ENCODE measurements around the gene EPAS1. TPM values are rescaled to one million over a fixed set of nuclear protein-coding genes. Genes with fewer than 3 reads are reported as not detected.

EPAS1 gene
- polyA plus RNA-seq, 5 donors, result 189 to 276 (median 216) TPM

DNA sequence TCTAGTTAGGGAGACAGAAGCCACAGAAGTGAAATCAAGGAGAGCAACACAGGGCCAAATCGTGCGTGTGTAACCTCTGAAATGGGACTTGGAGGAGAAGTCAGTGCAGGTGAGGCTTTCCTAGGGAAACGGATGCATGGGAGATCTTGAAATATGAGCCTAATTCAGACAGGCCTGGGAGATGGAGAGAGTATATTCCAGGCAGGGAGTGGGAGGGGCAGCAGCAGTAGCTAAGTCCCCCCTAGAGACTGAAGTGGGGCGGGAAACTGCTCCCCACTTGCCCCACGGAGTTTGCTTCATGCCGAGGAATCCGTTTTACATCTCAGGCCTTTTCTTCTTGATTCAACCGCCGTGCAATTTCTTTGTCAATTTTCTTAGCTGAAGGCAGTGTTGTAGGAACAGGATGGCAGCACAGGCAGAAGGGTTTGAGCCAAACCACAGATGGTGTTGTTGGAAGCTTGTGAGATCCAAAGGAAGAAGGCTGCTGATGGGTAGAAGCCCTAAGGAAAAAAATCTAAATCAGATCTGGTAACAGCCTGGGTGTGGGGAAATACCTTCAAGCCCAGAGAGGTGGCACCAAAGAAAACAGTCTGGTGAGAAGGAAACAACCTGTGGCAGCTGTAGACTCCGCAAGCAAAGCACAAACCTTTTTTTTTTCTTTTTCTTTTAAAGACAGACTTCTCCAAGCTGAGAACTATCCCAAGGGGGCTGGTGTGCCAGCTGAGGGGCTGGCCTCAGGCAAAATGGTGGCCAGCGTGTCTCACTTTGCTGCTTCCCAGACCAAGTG lies 40.2 kb downstream of the EPAS1 start:
- no peak for DNase-seq

DNA sequence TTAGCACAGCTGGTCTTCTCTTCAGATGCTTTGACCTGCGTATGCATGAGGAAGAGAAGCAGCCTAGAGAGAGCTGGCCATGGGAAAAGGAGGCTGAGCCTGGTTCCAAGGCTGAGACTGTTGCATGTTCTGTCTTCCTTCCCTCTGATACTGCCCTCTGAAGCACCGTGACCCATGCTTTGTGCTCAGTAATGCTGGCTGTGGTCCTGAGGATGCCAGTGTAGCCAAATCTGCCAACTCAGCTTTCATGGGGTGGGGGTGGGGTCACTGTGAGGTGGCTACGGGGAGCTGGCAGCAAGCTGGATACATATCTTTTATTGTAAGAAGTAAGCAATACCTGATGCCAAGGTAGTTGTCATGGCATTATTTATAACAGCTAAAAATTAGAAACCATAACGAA lies 41.5 kb downstream of the EPAS1 start:
- no peak for DNase-seq

DNA sequence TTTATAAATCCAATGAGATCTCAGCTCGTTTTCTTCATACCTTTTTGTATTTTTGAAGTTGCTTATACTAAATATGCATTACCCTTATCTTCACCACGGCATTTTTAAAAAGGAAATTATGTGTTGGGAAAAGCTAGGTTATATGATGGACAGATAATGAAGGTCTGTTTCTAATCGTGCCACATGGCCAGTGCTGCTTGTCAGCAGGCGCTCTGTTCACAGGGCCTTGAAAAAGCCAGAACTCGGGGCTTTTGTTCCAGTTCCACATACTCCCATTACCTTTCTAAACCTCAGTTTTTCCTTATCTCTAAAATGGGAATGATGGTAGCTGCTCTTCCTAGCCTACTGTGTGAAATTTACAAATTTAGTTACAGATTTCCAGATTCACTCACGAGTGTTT lies 42.0 kb downstream of the EPAS1 start:
- DNase-seq, result no peak

DNA sequence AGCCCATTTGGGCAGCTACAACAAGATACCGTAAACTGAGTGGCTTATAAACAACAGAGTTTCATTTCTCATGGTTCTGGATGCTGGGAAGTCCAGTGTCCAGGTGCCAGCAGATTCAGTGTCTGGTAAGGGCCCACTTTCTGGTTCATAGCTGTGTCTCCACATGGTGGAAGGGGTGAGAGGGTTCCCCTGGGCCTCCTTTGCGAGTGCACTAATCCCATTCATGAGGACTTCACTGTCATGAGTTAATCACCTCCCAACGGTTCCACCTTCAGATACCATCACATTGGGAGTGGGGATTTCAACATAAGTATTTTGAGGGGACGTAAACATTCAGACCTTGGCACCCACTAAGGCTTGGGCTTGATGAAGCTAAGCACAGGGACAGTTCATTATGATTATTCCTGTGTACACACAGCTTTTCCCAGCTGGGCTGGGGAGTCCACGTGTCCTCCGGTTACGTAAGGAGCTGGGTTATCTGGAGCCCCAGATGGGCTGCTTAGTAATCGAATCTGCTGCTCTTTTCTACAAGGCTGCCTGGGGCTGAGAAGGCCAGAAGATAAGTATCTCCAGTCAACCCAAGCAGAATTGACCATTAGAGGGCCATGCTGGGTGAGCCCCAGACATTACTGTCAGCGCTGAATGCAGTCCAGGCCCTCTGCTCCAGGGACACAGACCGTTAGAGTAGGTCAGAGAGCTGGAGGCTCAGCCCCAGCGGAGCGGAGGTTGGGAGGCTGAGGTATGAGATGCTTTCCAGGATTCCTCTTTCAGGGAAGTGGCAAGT lies 42.7 kb downstream of the EPAS1 start:
- peak; percentile 64 to 68 for DNase-seq

DNA sequence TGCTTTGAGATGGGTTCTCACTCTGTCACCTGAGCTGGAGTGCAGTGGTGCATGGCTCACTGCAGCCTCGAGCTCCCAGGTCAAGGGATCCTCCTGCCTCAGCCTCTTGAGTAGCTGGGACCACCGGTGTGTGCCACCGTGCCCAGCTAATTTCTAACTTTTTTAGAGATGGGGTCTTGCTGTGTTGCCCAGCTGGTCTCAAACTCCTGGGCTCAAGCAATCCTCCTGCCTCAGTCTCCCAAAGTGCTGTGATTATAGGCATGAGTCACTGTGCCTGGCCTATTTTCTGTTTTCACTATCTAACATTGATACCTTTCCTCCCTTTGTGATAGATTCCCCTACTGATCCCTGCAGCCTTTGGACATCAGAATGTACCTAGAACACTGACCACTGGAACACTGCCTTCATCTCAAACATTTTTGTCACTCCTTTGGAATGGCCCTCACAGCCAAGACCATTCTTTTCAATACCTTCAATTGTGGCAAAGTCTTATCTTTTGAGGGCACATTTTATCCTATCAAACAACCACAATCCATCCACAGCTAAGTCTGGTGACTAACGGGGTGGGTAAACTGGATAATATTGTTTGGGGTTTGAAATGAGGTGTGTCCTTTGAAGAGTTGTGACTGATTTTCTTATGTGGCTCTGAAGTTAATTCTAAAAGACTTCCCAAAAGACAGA lies 43.7 kb downstream of the EPAS1 start:
- DNase-seq, result no peak

DNA sequence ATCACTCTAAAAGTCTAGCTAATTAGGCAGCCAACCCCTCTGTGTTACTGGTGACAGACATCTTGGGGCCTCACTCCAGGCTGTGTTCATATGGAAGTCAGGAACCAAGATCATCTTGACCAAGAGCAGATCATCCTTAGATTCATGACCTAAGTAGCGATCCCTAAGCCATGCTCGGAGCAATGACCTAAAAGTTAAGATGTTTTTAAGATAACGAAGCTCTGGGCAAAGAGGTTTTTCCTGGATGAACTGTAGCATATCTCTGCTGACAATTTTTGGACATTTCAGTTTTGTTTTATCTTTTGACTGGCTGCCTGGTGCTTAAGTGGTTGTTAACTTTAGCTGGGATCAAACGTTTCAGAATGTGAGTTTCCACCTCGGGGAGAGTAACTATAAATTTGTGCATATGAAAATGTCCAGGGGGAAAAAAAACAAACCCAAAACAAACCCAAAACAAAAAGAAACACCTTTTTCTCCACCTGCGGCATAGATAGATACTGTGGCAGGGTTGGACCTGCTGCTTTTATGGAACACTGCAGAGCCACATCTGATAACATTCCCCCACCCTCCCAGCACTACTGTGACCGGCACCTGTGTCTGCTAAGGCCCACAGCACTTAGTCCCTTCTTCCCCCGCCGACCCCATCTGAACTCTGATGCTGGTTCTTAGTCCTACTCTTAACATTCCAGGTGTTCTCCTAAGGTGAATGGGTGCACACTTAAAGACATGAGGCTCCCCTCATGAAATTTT lies 45.5 kb downstream of the EPAS1 start:
- DNase-seq, result no peak

DNA sequence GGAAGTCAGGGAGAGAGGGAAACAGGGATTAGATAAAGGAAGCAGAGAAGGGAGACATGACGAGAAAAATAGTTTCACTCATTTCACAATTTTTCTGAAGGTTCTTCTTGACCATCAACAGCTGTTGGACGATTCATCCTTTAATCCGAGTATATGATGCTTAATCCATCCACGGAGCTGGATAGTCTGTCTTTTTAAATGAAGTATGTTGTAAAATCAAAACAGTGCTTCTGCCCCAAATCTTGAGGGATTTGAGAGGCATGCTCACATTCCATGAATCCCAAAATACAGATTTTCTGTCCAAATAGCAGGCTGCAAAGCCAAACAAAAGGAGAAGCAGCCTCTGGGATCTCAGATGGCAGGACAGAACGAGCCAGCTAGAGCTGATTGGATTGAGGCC lies 47.5 kb downstream of the EPAS1 start:
- DNase-seq, result no peak

DNA sequence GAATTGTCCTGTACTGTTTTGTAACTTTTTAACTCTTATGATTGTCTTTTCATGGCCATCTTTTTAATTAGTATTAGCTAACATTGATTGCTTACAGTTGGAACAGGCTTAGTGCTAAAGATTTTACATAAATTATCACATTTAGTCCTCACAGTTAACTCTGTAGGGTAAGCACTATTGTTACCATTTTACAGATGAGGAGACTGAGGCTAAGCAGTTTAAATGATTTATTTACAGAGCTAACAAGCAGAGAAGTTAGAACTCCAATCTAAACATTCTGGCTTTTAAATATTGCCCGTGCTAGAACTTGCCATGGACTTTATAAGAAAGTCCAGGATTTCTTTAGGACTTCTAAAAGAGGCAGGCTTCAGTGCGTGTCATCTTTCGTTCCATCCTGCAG lies 48.6 kb downstream of the EPAS1 start:
- no peak for DNase-seq

DNA sequence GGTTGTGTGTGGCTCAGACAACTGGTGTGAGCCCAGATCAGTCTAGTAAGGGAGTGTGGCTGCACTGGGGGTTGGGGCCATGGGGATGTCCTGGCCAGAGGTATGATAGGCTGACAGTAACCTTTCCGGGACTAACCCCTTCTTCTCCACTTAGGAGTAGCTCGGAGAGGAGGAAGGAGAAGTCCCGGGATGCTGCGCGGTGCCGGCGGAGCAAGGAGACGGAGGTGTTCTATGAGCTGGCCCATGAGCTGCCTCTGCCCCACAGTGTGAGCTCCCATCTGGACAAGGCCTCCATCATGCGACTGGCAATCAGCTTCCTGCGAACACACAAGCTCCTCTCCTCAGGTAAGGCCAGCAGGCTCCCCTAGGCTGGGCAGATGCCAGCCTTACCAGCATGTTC lies 49.5 kb downstream of the EPAS1 start:
- no peak for DNase-seq

DNA sequence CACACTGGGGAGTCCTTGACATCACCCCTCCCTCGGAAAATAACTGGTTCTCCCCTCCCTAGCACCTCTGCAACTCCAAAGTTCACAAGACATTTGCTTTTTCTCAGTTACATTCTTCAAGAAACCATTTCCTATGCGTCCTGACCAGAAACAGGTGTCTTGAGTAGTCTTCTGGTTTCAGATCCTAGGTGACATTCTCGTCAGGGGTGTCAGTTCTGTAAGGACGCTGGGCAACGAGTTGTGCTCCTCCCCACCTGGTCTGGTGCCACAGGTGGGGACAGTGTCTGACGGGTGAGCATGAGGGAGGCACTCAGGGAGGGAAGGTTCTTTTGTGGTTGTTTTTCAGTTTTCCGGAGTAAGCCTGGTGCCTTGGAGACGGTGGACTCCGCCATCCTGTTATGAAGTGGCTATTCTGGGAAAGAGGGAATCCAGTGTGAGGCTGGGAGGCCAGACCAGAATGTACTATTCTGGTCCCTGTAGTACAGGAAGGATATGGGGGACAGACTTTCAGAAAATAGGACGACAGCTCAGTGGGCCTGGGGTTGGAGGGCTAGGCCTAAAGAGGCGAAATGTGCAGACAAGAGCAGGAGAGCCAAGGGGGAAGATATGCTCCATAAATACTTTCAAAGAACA lies 50.6 kb downstream of the EPAS1 start:
- DNase-seq, result no peak

DNA sequence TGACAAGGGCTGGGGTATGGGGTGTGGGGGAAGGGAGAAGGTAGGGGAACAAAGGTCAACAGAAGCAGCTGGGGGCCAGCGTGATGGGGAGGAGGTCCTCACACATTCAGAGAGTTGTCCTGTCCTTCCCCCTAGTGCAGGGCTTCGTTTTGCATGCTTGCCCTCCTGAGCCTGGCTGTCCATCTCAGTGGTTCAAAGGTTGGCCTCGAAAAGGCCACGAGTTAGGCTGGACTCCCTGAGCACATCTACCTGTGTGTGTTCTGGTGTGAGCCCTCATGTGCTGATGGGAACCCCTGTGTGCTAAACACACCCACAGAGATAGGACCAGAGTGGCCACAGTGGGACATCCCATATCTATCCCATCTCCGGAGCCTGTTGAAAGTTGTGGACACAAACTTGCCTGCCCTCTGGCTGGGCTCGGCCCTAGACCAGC lies 51.9 kb downstream of the EPAS1 start:
- DNase-seq, result no peak

DNA sequence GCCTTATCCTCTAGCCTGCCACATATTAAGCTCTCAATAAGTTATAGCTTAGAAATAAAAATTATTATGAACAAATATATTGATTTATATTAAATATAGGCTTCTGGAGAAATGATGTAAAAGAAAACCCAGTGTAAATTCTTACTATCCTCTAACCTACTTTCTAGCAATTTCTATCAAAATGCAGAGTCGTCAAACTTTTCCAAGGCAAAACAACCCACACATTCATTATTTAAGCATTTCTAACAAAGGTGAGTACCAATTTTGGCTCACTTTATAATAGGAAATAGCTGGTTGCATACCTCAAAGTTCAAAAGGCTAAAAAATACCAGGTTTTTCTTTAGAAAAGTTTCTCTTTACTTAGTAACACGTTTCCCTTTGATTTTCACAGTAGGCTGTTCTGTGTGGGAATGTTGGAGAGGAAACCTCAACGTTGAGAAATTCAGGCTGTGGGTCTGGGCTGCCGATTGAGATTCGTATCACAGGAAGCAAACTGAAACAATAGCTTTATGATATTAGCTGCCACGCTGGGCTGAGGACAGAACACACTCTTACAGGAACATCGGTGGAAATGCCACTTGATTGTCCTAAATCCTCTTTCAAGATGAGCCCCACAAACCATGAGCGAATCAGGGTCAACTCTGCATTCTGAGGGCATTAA lies 53.0 kb downstream of the EPAS1 start:
- DNase-seq, result no peak

DNA sequence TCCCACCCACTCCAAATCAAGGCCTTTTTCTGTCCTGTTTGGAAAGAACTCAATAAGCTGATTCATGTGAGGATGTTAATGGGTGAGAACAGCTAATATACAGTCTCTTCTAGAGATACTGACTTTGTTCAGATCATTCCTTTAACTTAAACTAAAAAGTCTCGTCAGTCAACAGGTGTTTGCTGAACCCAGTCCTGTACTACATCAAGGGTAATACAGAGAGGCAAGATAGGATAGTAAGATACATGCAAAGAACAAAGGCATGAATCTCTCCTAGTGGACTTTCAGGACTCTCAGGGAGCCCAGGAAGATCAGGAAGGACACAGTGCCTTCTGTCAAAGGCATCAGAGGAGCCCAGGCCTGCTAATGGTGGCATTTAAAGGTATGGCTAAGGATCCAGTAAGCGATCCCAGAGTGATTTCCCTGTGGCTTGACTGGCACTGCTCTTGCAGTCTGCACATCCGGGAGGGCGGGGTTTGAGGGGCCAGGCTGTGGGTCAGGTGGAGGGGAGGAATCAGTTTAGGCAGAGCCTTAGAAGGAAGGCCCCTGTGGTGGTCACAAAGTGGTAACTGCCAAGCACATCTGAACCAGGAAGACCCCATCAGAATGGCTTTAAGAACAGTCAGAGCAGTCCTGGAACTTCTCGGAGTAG lies 54.0 kb downstream of the EPAS1 start:
- DNase-seq, result no peak

DNA sequence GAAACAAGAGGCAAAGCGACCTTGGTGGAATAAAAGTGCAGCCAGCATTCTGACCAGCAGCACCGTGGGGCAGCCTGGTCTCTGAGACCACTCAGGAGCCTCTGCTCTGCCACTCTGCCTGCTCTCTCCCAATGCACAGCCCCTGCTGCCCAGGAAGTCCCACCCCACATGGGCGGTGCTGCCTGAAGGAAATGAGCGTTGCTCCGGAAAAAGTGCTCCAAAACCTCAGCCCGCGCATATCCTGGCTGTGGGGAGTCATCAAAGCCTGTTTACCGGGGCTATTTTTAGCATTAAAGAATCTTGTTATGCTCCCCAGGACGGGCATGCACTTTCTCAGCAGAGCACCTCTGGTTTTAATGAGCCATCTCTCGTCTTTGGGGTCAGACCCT lies 54.5 kb downstream of the EPAS1 start:
- DNase-seq, result no peak

DNA sequence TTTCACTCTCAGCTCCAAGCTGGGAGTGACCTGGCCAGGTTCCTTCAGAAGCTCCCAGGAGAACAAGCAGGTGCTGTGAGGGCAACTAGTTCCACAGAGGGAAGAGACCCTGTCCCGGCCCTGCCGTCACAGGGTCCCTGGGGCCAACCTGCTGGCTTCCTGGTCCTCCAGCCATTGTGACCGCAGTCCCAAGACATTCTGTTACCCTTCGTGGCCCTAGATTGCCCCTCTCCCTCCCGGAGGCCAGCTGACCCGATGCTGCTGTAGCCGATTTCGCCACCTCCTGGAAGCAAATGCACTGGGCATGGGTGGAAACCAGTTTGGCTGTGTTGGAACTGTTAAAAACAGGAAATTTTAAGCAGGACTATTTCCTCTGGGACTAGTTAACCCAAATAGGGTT lies 55.4 kb downstream of the EPAS1 start:
- DNase-seq, result no peak

DNA sequence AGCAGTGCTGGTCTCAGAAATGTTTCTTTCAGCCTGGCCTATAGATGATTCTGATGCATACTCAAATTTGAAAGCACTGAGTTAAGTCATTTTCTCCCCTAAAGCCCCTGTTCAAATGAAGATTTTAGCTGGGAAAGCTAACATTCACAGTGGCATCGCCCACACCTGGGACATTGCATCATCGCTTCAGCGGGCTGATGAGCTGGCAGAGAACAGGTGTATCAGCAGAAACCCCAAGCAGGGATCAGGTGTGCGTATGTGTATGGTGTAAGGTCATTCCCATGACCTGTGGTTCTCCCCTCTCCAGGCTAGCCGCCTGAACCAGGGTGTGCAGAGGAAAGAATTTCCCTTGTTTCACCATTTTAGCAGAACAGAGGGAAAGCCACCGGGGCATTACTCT lies 56.3 kb downstream of the EPAS1 start:
- no peak for DNase-seq

DNA sequence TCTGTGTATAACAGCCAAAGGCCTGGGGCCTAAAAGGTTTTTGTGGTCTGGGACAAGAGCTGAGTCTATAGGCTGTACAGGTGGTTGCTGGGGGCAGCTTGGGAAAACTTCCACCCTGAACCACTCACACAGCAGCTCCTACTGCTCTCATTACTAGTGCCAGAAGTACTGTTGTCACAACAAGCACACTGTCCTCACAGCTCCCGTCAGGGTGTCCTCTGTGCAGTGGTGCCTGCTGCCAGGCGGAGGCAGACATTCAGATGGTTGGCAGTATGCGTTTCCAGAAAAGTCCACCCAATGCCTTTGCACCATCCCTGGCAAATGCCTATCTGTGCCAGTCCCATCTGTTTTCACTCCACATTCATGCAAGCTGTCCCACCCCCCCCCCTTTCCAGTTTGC lies 58.5 kb downstream of the EPAS1 start:
- DNase-seq, result no peak

DNA sequence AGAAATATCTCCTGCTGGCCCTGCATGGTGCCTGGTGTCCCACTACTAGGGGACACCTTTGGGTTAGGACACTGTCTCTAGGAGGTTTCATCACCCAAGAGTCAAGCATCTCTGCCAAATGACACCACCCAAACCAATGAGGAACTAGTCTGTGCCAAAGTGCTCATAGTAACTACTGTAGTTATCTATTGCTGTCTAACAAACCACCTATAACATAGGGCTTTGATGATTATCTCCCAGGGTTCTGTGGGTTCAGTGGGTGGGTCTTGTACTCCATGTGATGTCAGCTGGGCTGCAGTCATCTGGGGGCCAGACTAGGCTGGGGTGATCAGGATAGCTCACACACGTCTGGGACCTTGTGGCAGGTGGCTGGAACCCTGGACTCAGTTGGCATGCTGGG lies 59.8 kb downstream of the EPAS1 start:
- DNase-seq, result no peak

DNA sequence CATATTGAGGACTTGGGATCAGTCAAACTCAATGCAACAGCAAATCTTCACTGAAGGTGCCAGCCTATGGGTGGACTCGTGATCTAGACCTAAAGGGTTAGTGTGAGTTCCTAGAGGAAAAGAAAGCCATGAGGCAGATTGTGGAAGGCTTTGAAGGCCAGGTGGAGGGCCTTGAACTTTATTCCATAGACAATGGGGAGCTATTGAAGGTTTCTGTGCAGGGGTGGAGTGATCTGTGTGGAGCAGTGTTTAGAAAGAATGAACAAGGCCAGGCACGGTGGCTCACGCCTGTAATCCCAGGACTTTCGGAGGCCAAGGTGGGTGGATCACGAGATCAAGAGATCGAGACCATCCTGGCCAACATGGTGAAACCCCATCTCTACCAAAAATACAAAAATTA lies 61.5 kb downstream of the EPAS1 start:
- DNase-seq, result no peak

DNA sequence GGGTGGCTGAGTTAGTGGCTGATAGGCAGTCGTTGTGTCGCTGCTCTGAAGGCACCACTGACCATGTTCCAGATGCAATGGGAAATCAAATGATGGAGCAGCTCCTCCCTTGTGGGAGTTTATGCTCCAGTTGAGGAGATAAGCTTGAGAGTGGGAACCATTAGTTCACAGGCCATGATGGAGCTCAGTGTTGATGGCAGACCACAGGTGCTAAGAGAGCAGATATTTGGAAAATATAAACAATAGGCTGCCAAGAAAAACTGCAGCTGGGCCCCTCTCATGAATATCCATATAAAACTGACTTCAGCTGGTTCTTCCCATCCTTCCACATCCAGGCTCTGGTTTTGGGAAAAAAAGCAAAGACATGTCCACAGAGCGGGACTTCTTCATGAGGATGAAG lies 63.1 kb downstream of the EPAS1 start:
- DNase-seq, result no peak

Measured in right lung (tissue), 5 donors.